ENCODE measurements around the gene COL23A1. TPM values are rescaled to one million over a fixed set of nuclear protein-coding genes. Genes with fewer than 3 reads are reported as not detected.
"Not testable (repeated sequence)": the region's sequence is repeated elsewhere in the genome, so short reads cannot be mapped to it uniquely, and the experiment has no call there.

COL23A1 gene
- total RNA-seq, 1 experiment from 2014 or later = not detected

DNA sequence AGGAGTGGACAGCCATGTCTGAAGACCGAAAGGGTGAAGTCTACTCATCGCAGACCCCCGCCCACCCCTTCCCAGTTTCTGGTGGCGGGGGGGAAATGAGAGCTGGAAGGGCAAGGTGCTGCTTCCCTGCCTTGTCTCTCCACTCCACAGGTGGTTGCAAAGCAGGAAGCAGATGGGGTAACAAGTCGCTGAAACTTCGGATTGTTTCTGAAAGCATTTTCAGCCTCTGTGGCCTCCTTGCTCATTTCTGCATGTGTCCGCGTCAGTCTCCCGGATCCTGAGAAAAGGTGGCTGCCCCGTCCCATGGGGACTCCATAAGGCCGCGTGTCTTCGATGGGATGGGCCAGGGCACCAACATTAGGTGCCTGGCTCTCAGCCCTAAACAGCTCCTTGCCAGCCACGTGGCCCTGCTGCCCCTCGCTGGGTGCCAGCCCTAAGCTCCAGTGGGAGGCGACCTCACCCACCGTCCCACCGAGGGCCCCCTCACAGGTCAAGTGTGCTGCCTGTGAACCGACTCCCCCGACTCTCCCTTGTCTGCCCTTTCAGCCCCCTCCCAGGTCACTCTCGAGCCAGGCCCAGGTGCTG lies 358.6 kb downstream of the COL23A1 start:
- Histone ChIP-seq H3K4me1 (ENCODE audit: insufficient read depth, low read length) (peaks cover 17% of the 10 kb centered on the region), H3K9me2 (replicated peaks; ENCODE audit: low read length) (no peaks in the 10 kb centered on the region), H3K27ac (ENCODE audit: low read length) (peak overlapping the region; percentile 57), H4K20me1 (ENCODE audit: low read length) (no peaks in the 10 kb centered on the region), H3K9ac (ENCODE audit: low read length) (peak overlapping the region; percentile 97), H2AFZ (ENCODE audit: low read length) (peak overlapping the region; percentile 93), H3K27me3 (ENCODE audit: low read length) (no peaks in the 10 kb centered on the region), H3K4me2 (ENCODE audit: low read length) (peak overlapping the region; percentile 100), H3K36me3 (ENCODE audit: low read depth, low read length) (peaks cover 32% of the 10 kb centered on the region), H3K9me3 (ENCODE audit: low read length) (no peaks in the 10 kb centered on the region), H3K4me3 (ENCODE audit: low read length) (peak overlapping the region; percentile 96), H3F3A (ENCODE audit: low read length, unreplicated experiment) (no peaks in the 10 kb centered on the region), H3K79me2 (ENCODE audit: low read length) (peaks cover 31% of the 10 kb centered on the region)
- ChIA-PET POLR2A (ENCODE audit: unreplicated experiment) (interaction anchor here (0.6 kb wide), 1 partner anchor 382 kb away, joined by 7 read pairs; no protein-coding TSS in a partner anchor), CTCF (no interaction called here)
- TF ChIP-seq EZH2 (IDR thresholded peaks at IDR 0.05; ENCODE audit: low read length, unreplicated experiment) (no peak), EZH2phosphoT487 (IDR thresholded peaks at IDR 0.05; ENCODE audit: borderline replicate concordance, low read length) (no peak)
- TF ChIP-seq, protein P1, sequence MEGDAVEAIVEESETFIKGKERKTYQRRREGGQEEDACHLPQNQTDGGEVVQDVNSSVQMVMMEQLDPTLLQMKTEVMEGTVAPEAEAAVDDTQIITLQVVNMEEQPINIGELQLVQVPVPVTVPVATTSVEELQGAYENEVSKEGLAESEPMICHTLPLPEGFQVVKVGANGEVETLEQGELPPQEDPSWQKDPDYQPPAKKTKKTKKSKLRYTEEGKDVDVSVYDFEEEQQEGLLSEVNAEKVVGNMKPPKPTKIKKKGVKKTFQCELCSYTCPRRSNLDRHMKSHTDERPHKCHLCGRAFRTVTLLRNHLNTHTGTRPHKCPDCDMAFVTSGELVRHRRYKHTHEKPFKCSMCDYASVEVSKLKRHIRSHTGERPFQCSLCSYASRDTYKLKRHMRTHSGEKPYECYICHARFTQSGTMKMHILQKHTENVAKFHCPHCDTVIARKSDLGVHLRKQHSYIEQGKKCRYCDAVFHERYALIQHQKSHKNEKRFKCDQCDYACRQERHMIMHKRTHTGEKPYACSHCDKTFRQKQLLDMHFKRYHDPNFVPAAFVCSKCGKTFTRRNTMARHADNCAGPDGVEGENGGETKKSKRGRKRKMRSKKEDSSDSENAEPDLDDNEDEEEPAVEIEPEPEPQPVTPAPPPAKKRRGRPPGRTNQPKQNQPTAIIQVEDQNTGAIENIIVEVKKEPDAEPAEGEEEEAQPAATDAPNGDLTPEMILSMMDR (conservative IDR thresholded peaks at IDR 0.05; ENCODE audit: low read depth, low read length) = no peak
- ATAC-seq (peak; percentile 5), DNase-seq (no peak)
- TSS peak; percentile 45 for BruUV-seq (replicated peaks)
- intact Hi-C loops (cut with micrococcal nuclease) = loop anchor here (2.0 kb wide), 1 partner anchor 395 kb away; the partner anchor contains the start of gene CLK4

GRCh38 chr5:178230879-178231538 lies 359.2 kb downstream of the COL23A1 start:
- Histone ChIP-seq H3K4me1 (ENCODE audit: insufficient read depth, low read length) (peaks cover 17% of the 10 kb centered on the region), H3K36me3 (ENCODE audit: low read depth, low read length) (peaks cover 36% of the 10 kb centered on the region), H3K9ac (ENCODE audit: low read length) (peak overlapping the region; percentile 97), H2AFZ (ENCODE audit: low read length) (no peak overlapping the region), H3K4me2 (ENCODE audit: low read length) (peak overlapping the region; percentile 100), H3K4me3 (ENCODE audit: low read length) (peak overlapping the region; percentile 96), H3K27ac (ENCODE audit: low read length) (no peak overlapping the region), H3K9me2 (replicated peaks; ENCODE audit: low read length) (no peaks in the 10 kb centered on the region), H3F3A (ENCODE audit: low read length, unreplicated experiment) (no peaks in the 10 kb centered on the region), H3K79me2 (ENCODE audit: low read length) (peaks cover 31% of the 10 kb centered on the region), H4K20me1 (ENCODE audit: low read length) (no peaks in the 10 kb centered on the region), H3K9me3 (ENCODE audit: low read length) (no peaks in the 10 kb centered on the region), H3K27me3 (ENCODE audit: low read length) (no peaks in the 10 kb centered on the region)
- ChIA-PET CTCF (no interaction called here), POLR2A (ENCODE audit: unreplicated experiment) (interaction anchor here (0.6 kb wide), 2 partner anchors 383 to 500 kb away, joined by 3 to 7 read pairs; no protein-coding TSS in a partner anchor)
- TF ChIP-seq EZH2phosphoT487 (IDR thresholded peaks at IDR 0.05; ENCODE audit: borderline replicate concordance, low read length) (no peak), EZH2 (IDR thresholded peaks at IDR 0.05; ENCODE audit: low read length, unreplicated experiment) (no peak)
- TF ChIP-seq, protein P1 (conservative IDR thresholded peaks at IDR 0.05; ENCODE audit: low read depth, low read length) = no peak
- ATAC-seq (no peak), DNase-seq (no peak)
- no TSS peak for BruUV-seq (replicated peaks)
- intact Hi-C loops (cut with micrococcal nuclease) = no loop called here

- intact Hi-C loops (cut with micrococcal nuclease) = no loop called here
- H3K4me2 ChIP-seq (ENCODE audit: low read length) = peak overlapping the region; percentile 100; the same call in 1 of the 2 replicates
- H3K9me2 ChIP-seq (replicated peaks; ENCODE audit: low read length) = no peaks in the 10 kb centered on the region
- H3K36me3 ChIP-seq (ENCODE audit: low read depth, low read length) = peaks cover 36% of the 10 kb centered on the region
- peaks cover 17% of the 10 kb centered on the region for H3K4me1 ChIP-seq (ENCODE audit: insufficient read depth, low read length)
- ChIA-PET CTCF (no interaction called here), POLR2A (ENCODE audit: unreplicated experiment) (no interaction called here)
- BruUV-seq (replicated peaks) = no TSS peak
- DNase-seq (no peak), ATAC-seq (no peak)
- H3K79me2 ChIP-seq (ENCODE audit: low read length) = peaks cover 31% of the 10 kb centered on the region
- H4K20me1 ChIP-seq (ENCODE audit: low read length) = no peaks in the 10 kb centered on the region
- no peaks in the 10 kb centered on the region for H3K27me3 ChIP-seq (ENCODE audit: low read length)
- H3F3A ChIP-seq (ENCODE audit: low read length, unreplicated experiment) = no peaks in the 10 kb centered on the region
- H3K4me3 ChIP-seq (ENCODE audit: low read length) = no peak overlapping the region
- TF ChIP-seq EZH2 (IDR thresholded peaks at IDR 0.05; ENCODE audit: low read length, unreplicated experiment) = no peak
- TF ChIP-seq EZH2phosphoT487 (IDR thresholded peaks at IDR 0.05; ENCODE audit: borderline replicate concordance, low read length) = no peak
- TF ChIP-seq, protein P1 (conservative IDR thresholded peaks at IDR 0.05; ENCODE audit: low read depth, low read length) = no peak
- H3K9me3 ChIP-seq (ENCODE audit: low read length) = no peaks in the 10 kb centered on the region
- no peak overlapping the region for H2AFZ ChIP-seq (ENCODE audit: low read length)
- H3K9ac ChIP-seq (ENCODE audit: low read length) = no peak overlapping the region
- no peak overlapping the region for H3K27ac ChIP-seq (ENCODE audit: low read length)
Measured at GRCh38 chr5:178229861-178230260, 360.3 kb downstream of the COL23A1 start.

DNA sequence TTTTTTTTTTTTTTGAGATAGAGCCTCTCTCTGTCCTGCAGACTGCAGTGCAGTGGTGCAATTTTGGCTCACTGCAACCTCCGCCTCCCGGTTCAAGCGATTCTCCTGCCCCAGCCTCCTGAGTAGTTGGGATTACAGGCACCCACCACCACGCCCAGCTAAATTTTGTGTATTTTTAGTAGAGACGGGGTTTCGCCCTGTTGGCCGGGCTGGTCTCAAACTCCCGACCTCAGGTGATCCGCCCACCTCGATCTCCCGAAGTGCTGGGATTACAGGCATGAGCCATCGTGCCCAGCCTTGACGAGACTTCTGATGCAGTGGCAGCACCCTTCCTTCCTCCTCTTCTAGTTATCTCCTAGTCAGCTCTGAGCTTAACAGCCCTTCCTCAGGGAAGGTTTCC lies 361.1 kb downstream of the COL23A1 start:
- POLR2A ChIA-PET (ENCODE audit: unreplicated experiment); BruUV-seq (replicated peaks); H3F3A ChIP-seq (ENCODE audit: low read length, unreplicated experiment); H3K4me3 ChIP-seq (ENCODE audit: low read length); H3K27me3 ChIP-seq (ENCODE audit: low read length); H3K9me3 ChIP-seq (ENCODE audit: low read length); DNase-seq; H3K9me2 ChIP-seq (replicated peaks; ENCODE audit: low read length); H3K27ac ChIP-seq (ENCODE audit: low read length); CTCF ChIA-PET; ATAC-seq; H3K9ac ChIP-seq (ENCODE audit: low read length); H2AFZ ChIP-seq (ENCODE audit: low read length); intact Hi-C loops (cut with micrococcal nuclease); H4K20me1 ChIP-seq (ENCODE audit: low read length); H3K4me2 ChIP-seq (ENCODE audit: low read length): not testable (repeated sequence)
- Histone ChIP-seq H3K36me3 (ENCODE audit: low read depth, low read length) (peaks cover 41% of the 10 kb centered on the region), H3K79me2 (ENCODE audit: low read length) (peaks cover 31% of the 10 kb centered on the region), H3K4me1 (ENCODE audit: insufficient read depth, low read length) (peaks cover 17% of the 10 kb centered on the region)

Measured in PC-3 (cell line).